OCI-LY1 (cell line): ENCODE data around the gene UGT1A9.

Source experiments
- H2AFZ ChIP-seq: fragments of 200-600 bp; sonication (generic), shearing (Covaris generic); 2 replicates; pipeline ENCODE4 v1.6.0; 2014; ENCODE audit warnings: antibody characterized with exemption, mild to moderate bottlenecking, low read length
- H3F3A ChIP-seq: fragments of 200-600 bp; sonication (generic), shearing (Covaris generic); 2 replicates; pipeline ENCODE4 v1.6.0; 2014; ENCODE audit warnings: mild to moderate bottlenecking, antibody characterized with exemption, low read length, moderate library complexity; ENCODE audit not compliant: insufficient read depth
- H3K27ac ChIP-seq: fragments of 200-600 bp; sonication (generic); 2 replicates; pipeline ENCODE4 v1.5.1; 2014; ENCODE audit warnings: low read length, mixed run types, mild to moderate bottlenecking, low read depth; ENCODE audit not compliant: poor library complexity, severe bottlenecking
- H3K27me3 ChIP-seq: fragments of 200-600 bp; sonication (generic); 2 replicates; pipeline ENCODE4 v1.6.0; 2014; ENCODE audit warnings: antibody characterized with exemption, mild to moderate bottlenecking, low read length, moderate library complexity; ENCODE audit not compliant: insufficient read depth
- H3K36me3 ChIP-seq: fragments of 200-600 bp; sonication (generic); 2 replicates; pipeline ENCODE4 v1.6.1; 2014; ENCODE audit warnings: mild to moderate bottlenecking, antibody characterized with exemption, low read length, moderate library complexity, mixed read lengths; ENCODE audit not compliant: insufficient read depth
- H3K4me1 ChIP-seq: fragments of 200-600 bp; sonication (generic); 2 replicates; pipeline ENCODE4 v1.5.1; 2014; ENCODE audit warnings: mild to moderate bottlenecking, low read length, moderate library complexity; ENCODE audit not compliant: insufficient read depth, severe bottlenecking
- H3K4me2 ChIP-seq: fragments of 200-600 bp; sonication (generic), shearing (Covaris generic); 2 replicates; pipeline ENCODE4 v1.6.1; 2014; ENCODE audit warnings: low read length
- H3K4me3 ChIP-seq: fragments of 200-600 bp; sonication (generic); 2 replicates; pipeline ENCODE4 v1.5.1; 2014; ENCODE audit warnings: low read length, low read depth, mild to moderate bottlenecking, mixed read lengths; ENCODE audit not compliant: poor library complexity, severe bottlenecking
- H3K79me2 ChIP-seq: fragments of 200-600 bp; shearing (Covaris generic); 2 replicates; pipeline ENCODE4 v1.6.1; 2016; ENCODE audit warnings: mixed run types, low read length, mixed read lengths; ENCODE audit not compliant: insufficient read depth
- H3K9ac ChIP-seq: fragments of 200-600 bp; sonication (generic), shearing (Covaris generic); 2 replicates; pipeline ENCODE4 v1.6.1; 2014; ENCODE audit warnings: mild to moderate bottlenecking, low read length, mixed read lengths
- H3K9me2 ChIP-seq: fragments of 200-600 bp; sonication (generic), shearing (Covaris generic); 2 replicates; pipeline ENCODE4 v1.6.1; 2014; ENCODE audit warnings: low read depth, mild to moderate bottlenecking, low read length, mixed read lengths
- H3K9me3 ChIP-seq: fragments of 200-600 bp; shearing (Covaris generic); 2 replicates; pipeline ENCODE4 v1.6.1; 2014; ENCODE audit warnings: low read length, mixed read lengths
- H4K20me1 ChIP-seq: fragments of 200-600 bp; sonication (generic), shearing (Covaris generic); 2 replicates; pipeline ENCODE4 v1.6.0; 2016; ENCODE audit warnings: mild to moderate bottlenecking, low read length; ENCODE audit not compliant: insufficient read depth
- EZH2 ChIP-seq: fragments of 200-600 bp; sonication (generic), shearing (Covaris generic); IDR thresholded peaks from 2 replicates; pipeline ENCODE4 v1.8.0; 2017; ENCODE audit warnings: borderline replicate concordance, mixed run types, mild to moderate bottlenecking, antibody characterized with exemption, low read length, moderate library complexity, mixed read lengths
- TF ChIP-seq, protein P1 (sequence below): fragments of 200-600 bp; sonication (generic), shearing (Covaris generic); IDR thresholded peaks from 2 replicates; pipeline ENCODE4 v1.5.1; 2017; ENCODE audit warnings: mild to moderate bottlenecking, antibody characterized with exemption, low read length, moderate library complexity, mixed read lengths

Gene UGT1A9

DNA sequence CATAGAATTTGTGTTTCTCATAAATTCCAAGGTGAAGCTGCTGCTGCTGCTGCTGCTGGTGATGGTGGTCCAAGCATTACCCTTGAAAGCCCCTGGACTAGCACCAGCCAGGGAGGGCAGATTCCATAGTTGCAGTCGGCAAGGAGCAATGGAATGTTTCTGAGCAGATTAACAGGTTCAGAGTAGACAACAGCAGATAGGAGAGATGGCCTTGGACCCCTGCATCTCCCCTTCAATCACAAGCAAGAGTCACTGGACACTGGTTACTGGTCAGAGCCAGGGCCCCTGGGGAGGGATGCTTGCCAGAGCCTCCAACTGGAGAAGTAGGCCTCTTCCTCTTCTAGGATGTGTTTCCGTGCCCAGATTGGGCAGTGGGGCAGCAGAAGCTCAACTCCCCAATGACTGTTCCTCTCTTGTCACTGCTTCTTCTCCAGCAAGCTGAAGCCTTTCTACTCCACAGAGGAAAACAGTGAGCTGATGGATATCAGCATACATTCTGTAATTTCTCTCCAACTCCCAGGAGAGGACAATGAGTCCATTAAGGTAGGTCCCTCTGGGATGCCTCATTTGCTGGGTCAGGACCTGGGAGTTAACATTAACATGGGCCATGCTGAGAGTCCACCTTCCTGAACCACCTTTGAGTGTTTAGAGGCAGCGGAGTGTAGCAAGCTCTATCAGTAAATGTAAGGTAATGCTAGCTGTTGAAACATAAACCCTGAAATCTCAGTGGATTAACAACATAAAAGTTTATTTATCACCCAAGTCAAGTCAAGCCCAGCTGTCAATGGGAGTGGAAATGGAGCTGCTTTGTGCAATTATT is 141.7 kb downstream of the UGT1A9 start:
- Histone ChIP-seq H3K27ac (no peak overlapping the region), H3K4me2 (no peak overlapping the region), H3K9me3 (no peaks in the 10 kb centered on the region), H2AFZ (no peak overlapping the region), H4K20me1 (no peaks in the 10 kb centered on the region), H3K27me3 (no peaks in the 10 kb centered on the region), H3K36me3 (no peaks in the 10 kb centered on the region; the same call in 1 of the 2 replicates), H3K9me2 (no peaks in the 10 kb centered on the region), H3K4me3 (no peak overlapping the region), H3K79me2 (no peaks in the 10 kb centered on the region), H3F3A (no peaks in the 10 kb centered on the region), H3K4me1 (no peaks in the 10 kb centered on the region), H3K9ac (no peak overlapping the region)
- TF ChIP-seq EZH2, result no peak
- TF ChIP-seq, protein P1, sequence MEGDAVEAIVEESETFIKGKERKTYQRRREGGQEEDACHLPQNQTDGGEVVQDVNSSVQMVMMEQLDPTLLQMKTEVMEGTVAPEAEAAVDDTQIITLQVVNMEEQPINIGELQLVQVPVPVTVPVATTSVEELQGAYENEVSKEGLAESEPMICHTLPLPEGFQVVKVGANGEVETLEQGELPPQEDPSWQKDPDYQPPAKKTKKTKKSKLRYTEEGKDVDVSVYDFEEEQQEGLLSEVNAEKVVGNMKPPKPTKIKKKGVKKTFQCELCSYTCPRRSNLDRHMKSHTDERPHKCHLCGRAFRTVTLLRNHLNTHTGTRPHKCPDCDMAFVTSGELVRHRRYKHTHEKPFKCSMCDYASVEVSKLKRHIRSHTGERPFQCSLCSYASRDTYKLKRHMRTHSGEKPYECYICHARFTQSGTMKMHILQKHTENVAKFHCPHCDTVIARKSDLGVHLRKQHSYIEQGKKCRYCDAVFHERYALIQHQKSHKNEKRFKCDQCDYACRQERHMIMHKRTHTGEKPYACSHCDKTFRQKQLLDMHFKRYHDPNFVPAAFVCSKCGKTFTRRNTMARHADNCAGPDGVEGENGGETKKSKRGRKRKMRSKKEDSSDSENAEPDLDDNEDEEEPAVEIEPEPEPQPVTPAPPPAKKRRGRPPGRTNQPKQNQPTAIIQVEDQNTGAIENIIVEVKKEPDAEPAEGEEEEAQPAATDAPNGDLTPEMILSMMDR, result no peak

DNA sequence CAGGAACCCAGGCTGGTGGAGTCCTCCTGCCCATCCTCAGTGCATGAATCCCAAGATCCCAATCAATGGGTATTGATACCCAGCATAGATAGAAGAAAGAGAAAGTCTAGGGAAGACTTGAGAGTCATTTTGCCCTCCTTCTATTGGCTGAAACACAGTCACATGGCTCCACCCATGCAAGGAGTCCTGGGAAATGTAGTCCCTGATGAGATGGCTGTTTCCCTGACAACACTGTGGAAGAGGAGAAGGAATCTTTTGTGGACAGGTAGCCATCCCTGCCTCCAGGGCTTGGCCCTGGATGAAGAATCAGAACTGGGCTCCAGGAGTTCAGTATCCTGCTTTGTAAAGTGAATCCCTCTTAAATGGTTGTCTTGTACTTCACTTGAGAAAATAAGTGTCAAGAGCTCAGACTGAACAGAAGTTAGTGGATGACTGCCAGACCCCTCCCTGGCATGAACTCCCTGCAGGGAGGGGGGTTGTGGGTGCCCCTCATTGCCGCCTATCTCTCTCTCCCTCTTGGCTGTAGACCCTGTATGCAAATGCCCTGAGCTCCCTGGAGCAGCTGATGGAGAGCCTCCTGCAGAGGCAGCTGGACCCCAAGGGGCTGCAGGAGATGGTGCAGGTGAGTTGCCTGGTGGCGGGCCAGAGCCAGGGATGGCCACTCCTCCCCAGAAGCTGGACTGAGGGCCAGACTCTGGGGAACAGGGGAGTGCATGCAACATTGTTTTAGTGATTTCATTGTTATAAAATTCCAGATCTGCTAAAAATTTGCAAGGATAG is 142.5 kb downstream of the UGT1A9 start:
- Histone ChIP-seq H3K27me3 (no peaks in the 10 kb centered on the region), H3F3A (no peaks in the 10 kb centered on the region), H3K9me3 (no peaks in the 10 kb centered on the region), H3K79me2 (no peaks in the 10 kb centered on the region), H3K9ac (no peak overlapping the region), H3K4me1 (no peaks in the 10 kb centered on the region), H3K4me2 (no peak overlapping the region), H3K4me3 (no peak overlapping the region), H2AFZ (no peak overlapping the region), H3K9me2 (no peaks in the 10 kb centered on the region), H4K20me1 (no peaks in the 10 kb centered on the region), H3K27ac (no peak overlapping the region), H3K36me3 (no peaks in the 10 kb centered on the region; the same call in 1 of the 2 replicates)
- no peak for TF ChIP-seq EZH2
- TF ChIP-seq, protein P1, result no peak

DNA sequence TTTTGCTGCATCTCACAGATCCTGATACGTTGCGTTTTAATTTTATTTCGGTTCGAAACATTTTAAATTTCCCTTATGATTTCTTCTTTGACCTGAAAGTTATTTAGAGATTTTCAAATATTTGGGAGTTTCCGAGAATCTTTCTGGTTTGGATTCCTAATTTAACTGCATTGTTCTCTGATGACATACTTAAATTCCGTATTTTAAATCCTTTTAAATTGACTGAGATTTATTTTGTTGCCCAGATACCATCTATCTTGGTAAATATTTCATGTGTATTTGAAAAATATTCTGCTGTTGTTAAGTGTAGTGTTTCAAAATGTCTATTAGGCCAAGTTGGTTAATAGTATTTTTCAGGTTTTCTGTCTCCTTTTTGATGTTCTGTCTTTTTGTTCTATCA is 144.2 kb downstream of the UGT1A9 start:
- no peaks in the 10 kb centered on the region for H3K79me2 ChIP-seq
- H3F3A ChIP-seq, result no peaks in the 10 kb centered on the region
- H3K9me2 ChIP-seq, result no peaks in the 10 kb centered on the region
- TF ChIP-seq, protein P1, result no peak
- TF ChIP-seq EZH2, result no peak
- no peaks in the 10 kb centered on the region for H3K36me3 ChIP-seq
- no peak overlapping the region for H3K4me2 ChIP-seq
- H3K27ac ChIP-seq, result no peak overlapping the region
- H2AFZ ChIP-seq, result no peak overlapping the region
- no peak overlapping the region for H3K4me3 ChIP-seq
- no peaks in the 10 kb centered on the region for H3K4me1 ChIP-seq
- no peak overlapping the region for H3K9ac ChIP-seq
- peaks cover 4% of the 10 kb centered on the region; the same call in 1 of the 2 replicates for H3K27me3 ChIP-seq
- H3K9me3 ChIP-seq, result no peaks in the 10 kb centered on the region
- no peaks in the 10 kb centered on the region for H4K20me1 ChIP-seq
